Occipital lobe (tissue), 2 donors: ENCODE results near the gene LMO3. TPM values are rescaled to one million over a fixed set of nuclear protein-coding genes. Genes with fewer than 3 reads are reported as not detected.
A peak's percentile ranks its signal among the peaks of the same experiment; 100 is the strongest.

Experiments used
- DNase-seq: peaks from one replicate; lab custom pipeline; 2025; lab: John Stamatoyannopoulos, UW
- total RNA-seq: library from RNA; depleted of rRNA; stranded (reverse); fragments of >200 nt; gene quantifications from one replicate; pipeline ENCODE4 v1.2.3, GENCODE V29; 2014

Gene LMO3
- total RNA-seq, 1 donor from 2014 or later, result 363 TPM

GRCh38 chr12:16600525-16600924 lies 5.4 kb downstream of the LMO3 start:
- DNase-seq, result no peak

GRCh38 chr12:16599081-16599480 lies 6.9 kb downstream of the LMO3 start:
- no peak for DNase-seq

GRCh38 chr12:16594797-16595196 lies 11.2 kb downstream of the LMO3 start:
- DNase-seq, result no peak

GRCh38 chr12:16593546-16593945 lies 12.4 kb downstream of the LMO3 start:
- DNase-seq, result no peak

GRCh38 chr12:16590645-16591044 lies 15.3 kb downstream of the LMO3 start:
- DNase-seq, result no peak

- DNase-seq, result no peak
These were observed 17.1 kb downstream of the LMO3 start for GRCh38 chr12:16588812-16589211.

- no peak for DNase-seq
These were observed 18.4 kb downstream of the LMO3 start for GRCh38 chr12:16587514-16587913.

GRCh38 chr12:16587110-16587453 lies 18.9 kb downstream of the LMO3 start:
- no peak for DNase-seq

GRCh38 chr12:16586350-16587109 lies 19.4 kb downstream of the LMO3 start:
- peak; percentile 28 for DNase-seq

GRCh38 chr12:16585781-16586180 lies 20.2 kb downstream of the LMO3 start:
- no peak for DNase-seq

GRCh38 chr12:16583969-16584745 lies 21.8 kb downstream of the LMO3 start:
- DNase-seq, result no peak

- no peak for DNase-seq
These were observed 24.5 kb downstream of the LMO3 start for GRCh38 chr12:16581416-16581815.

- DNase-seq, result no peak
These were observed 26.9 kb downstream of the LMO3 start for GRCh38 chr12:16579041-16579440.

- no peak for DNase-seq
These were observed 32.4 kb downstream of the LMO3 start for GRCh38 chr12:16573398-16574077.

GRCh38 chr12:16568873-16569272 lies 37.1 kb downstream of the LMO3 start:
- no peak for DNase-seq

- no peak for DNase-seq
These were observed 41.3 kb downstream of the LMO3 start for GRCh38 chr12:16564675-16565074.

- no peak for DNase-seq
These were observed 42.5 kb downstream of the LMO3 start for GRCh38 chr12:16563504-16563903.

- no peak for DNase-seq
These were observed 43.0 kb downstream of the LMO3 start for GRCh38 chr12:16562921-16563320.

- no peak for DNase-seq
These were observed 43.5 kb downstream of the LMO3 start for GRCh38 chr12:16562435-16562834.

- no peak for DNase-seq
These were observed 45.7 kb downstream of the LMO3 start for GRCh38 chr12:16560273-16560672.

- no peak for DNase-seq
These were observed 50.3 kb downstream of the LMO3 start for GRCh38 chr12:16555630-16556029.

GRCh38 chr12:16553457-16553856 lies 52.5 kb downstream of the LMO3 start:
- no peak for DNase-seq
